Suprapubic skin (tissue), 4 donors: Measurements from ENCODE around the gene NOC4L. TPM values are rescaled to one million over a fixed set of nuclear protein-coding genes. Genes with fewer than 3 reads are reported as not detected.
"Not testable (repeated sequence)": the region's sequence is repeated elsewhere in the genome, so short reads cannot be mapped to it uniquely, and the experiment has no call there.

ENCODE experiments used
- DNase-seq, 2 donors: peaks; one replicate each; pipeline ENCODE4 v3.0.0-alpha.2; 2019; ENCODE audit warnings: low spot score in 2 of 2
- H3K27ac ChIP-seq: fragments of 200-600 bp; sonication (generic); one replicate; pipeline ENCODE4 v1.5.1; 2019
- H3K27me3 ChIP-seq: fragments of 200-600 bp; sonication (generic); one replicate; pipeline ENCODE4 v1.5.1; 2019
- H3K36me3 ChIP-seq: fragments of 200-600 bp; sonication (generic); one replicate; pipeline ENCODE4 v1.5.1; 2019
- H3K4me1 ChIP-seq: fragments of 200-600 bp; sonication (generic); one replicate; pipeline ENCODE4 v1.5.1; 2019
- H3K4me3 ChIP-seq: fragments of 200-600 bp; sonication (generic); one replicate; pipeline ENCODE4 v1.5.1; 2019; ENCODE audit warnings: mild to moderate bottlenecking
- H3K9me3 ChIP-seq: fragments of 200-600 bp; sonication (generic); one replicate; pipeline ENCODE4 v1.5.1; 2019
- CTCF ChIP-seq, 2 donors: fragments of 200-600 bp in 1 of 2; fragments of 450-650 bp in 1 of 2; sonication (generic) in 1 of 2; IDR thresholded peaks; one replicate each; pipeline ENCODE4 v1.5.1; 2016 to 2019; ENCODE audit warnings: antibody characterized with exemption in 2 of 2, mild to moderate bottlenecking in 1 of 2, moderate library complexity in 1 of 2
- EP300 ChIP-seq: sonication (generic); formaldehyde crosslinking; IDR thresholded peaks from one replicate; pipeline ENCODE4 v1.6.1; 2017; ENCODE audit warnings: antibody characterized with exemption
- POLR2A ChIP-seq, 2 donors: fragments of 450-650 bp; IDR thresholded peaks; one replicate each; pipeline ENCODE4 v1.6.1; 2017; ENCODE audit warnings: antibody characterized with exemption in 2 of 2, mild to moderate bottlenecking in 2 of 2, moderate library complexity in 2 of 2
- POLR2AphosphoS5 ChIP-seq, 3 donors: sonication (generic); formaldehyde crosslinking; IDR thresholded peaks; one replicate each; pipeline ENCODE4 v1.6.1; 2017; ENCODE audit warnings: antibody characterized with exemption in 3 of 3
- WGBS: methylation state at CpG from one replicate; pipeline ENCODE4 v1.1.5; 2018; 5-methylcytosine and 5-hydroxymethylcytosine counted together
- total RNA-seq, 4 donors: library from RNA; depleted of rRNA; stranded (reverse); fragments of >200 nt; gene quantifications; one replicate each; pipeline ENCODE4 v1.1.0, GENCODE V29; 2016

The NOC4L gene
- total RNA-seq, 4 donors from 2014 or later, result 13.9 to 20.4 (median 16.0) TPM

GRCh38 chr12:132148368-132149045, 4.2 kb downstream of the NOC4L start:
- Histone ChIP-seq H3K36me3 (peaks cover 43% of the 10 kb centered on the region), H3K4me3 (no peak overlapping the region)

GRCh38 chr12:132149526-132149925, 5.3 kb downstream of the NOC4L start:
- 87% methylated on average over 18 of the region's 32 CpGs for WGBS
- H3K4me1 ChIP-seq, result peaks cover 25% of the 10 kb centered on the region
- H3K4me3 ChIP-seq, H3K9me3 ChIP-seq, H3K27ac ChIP-seq, DNase-seq, H3K27me3 ChIP-seq: not testable (repeated sequence)
- peaks cover 43% of the 10 kb centered on the region for H3K36me3 ChIP-seq

More at GRCh38 chr12:132148368-132149045, 4.2 kb downstream of the NOC4L start:
- Histone ChIP-seq H3K27me3 (no peaks in the 10 kb centered on the region), H3K4me1 (peaks cover 17% of the 10 kb centered on the region), H3K27ac (no peak overlapping the region), H3K9me3 (no peaks in the 10 kb centered on the region)
- WGBS, result 93% methylated on average over 31 of the region's 41 CpGs
- DNase-seq, result peak; percentile 39 to 68
- TF ChIP-seq EP300 (no peak), POLR2AphosphoS5 (IDR thresholded peaks at IDR 0.05) (no peak), CTCF (IDR thresholded peaks at IDR 0.05) (no peak), POLR2A (IDR thresholded peaks at IDR 0.05) (no peak)

GRCh38 chr12:132150780-132151144, 6.5 kb downstream of the NOC4L start:
- H3K36me3 ChIP-seq, result peaks cover 43% of the 10 kb centered on the region
- 81% methylated on average over 5 of the region's 6 CpGs for WGBS

GRCh38 chr12:132151145-132151765, 7.0 kb downstream of the NOC4L start:
- no peak overlapping the region for H3K27ac ChIP-seq
- H3K4me1 ChIP-seq, result peaks cover 10% of the 10 kb centered on the region
- no peaks in the 10 kb centered on the region for H3K9me3 ChIP-seq
- WGBS, result 96% methylated on average over 20 of the region's 36 CpGs
- H3K4me3 ChIP-seq, result no peak overlapping the region
- H3K36me3 ChIP-seq, result peaks cover 43% of the 10 kb centered on the region
- no peaks in the 10 kb centered on the region for H3K27me3 ChIP-seq
- no peak for TF ChIP-seq EP300
- no peak for TF ChIP-seq CTCF (IDR thresholded peaks at IDR 0.05)
- TF ChIP-seq POLR2AphosphoS5 (IDR thresholded peaks at IDR 0.05), result no peak
- TF ChIP-seq POLR2A (IDR thresholded peaks at IDR 0.05), result no peak
- DNase-seq, result peak; percentile 53 to 77

More at GRCh38 chr12:132150780-132151144, 6.5 kb downstream of the NOC4L start:
- no peaks in the 10 kb centered on the region for H3K9me3 ChIP-seq
- H3K4me3 ChIP-seq, result no peak overlapping the region
- DNase-seq, result peak in 1 of 2 donors; percentile 55
- H3K4me1 ChIP-seq, result peaks cover 12% of the 10 kb centered on the region
- no peak for TF ChIP-seq CTCF (IDR thresholded peaks at IDR 0.05)
- no peak for TF ChIP-seq POLR2AphosphoS5 (IDR thresholded peaks at IDR 0.05)
- TF ChIP-seq POLR2A (IDR thresholded peaks at IDR 0.05), result no peak
- TF ChIP-seq EP300, result no peak
- no peak overlapping the region for H3K27ac ChIP-seq
- no peaks in the 10 kb centered on the region for H3K27me3 ChIP-seq

- Histone ChIP-seq H3K9me3 (no peaks in the 10 kb centered on the region), H3K4me1 (peaks cover 10% of the 10 kb centered on the region), H3K27me3 (no peaks in the 10 kb centered on the region), H3K4me3 (no peak overlapping the region), H3K27ac (no peak overlapping the region), H3K36me3 (peaks cover 41% of the 10 kb centered on the region)
- TF ChIP-seq EP300 (no peak), POLR2A (IDR thresholded peaks at IDR 0.05) (no peak), POLR2AphosphoS5 (IDR thresholded peaks at IDR 0.05) (no peak), CTCF (IDR thresholded peaks at IDR 0.05) (no peak)
- 89% methylated on average over 10 of the region's 32 CpGs for WGBS
- DNase-seq, result peak; percentile 69 to 79
Observed at GRCh38 chr12:132151766-132152410, 7.6 kb downstream of the NOC4L start.
